Neural progenitor cell (in vitro differentiated cells): Measurements from ENCODE around the gene WDR36. TPM values are rescaled to one million over a fixed set of nuclear protein-coding genes. Genes with fewer than 3 reads are reported as not detected.

Experiments
- DNase-seq: peaks from one replicate; pipeline ENCODE4 v3.0.0-alpha.2; 2016; ENCODE audit warnings: low spot score
- H2AFZ ChIP-seq: fragments of 200-600 bp; sonication (generic); replicated peaks from 2 replicates; pipeline ENCODE4 v1.6.1; 2016; ENCODE audit warnings: antibody characterized with exemption
- H3F3A ChIP-seq: fragments of 200-600 bp; sonication (generic); 2 replicates; pipeline ENCODE4 v1.6.1; 2016; ENCODE audit warnings: antibody characterized with exemption, low read depth
- H3K27ac ChIP-seq: fragments of 200-600 bp; sonication (generic); 2 replicates; pipeline ENCODE4 v1.5.1; 2016; ENCODE audit warnings: mild to moderate bottlenecking
- H3K27me3 ChIP-seq: fragments of 200-600 bp; sonication (generic); 2 replicates; pipeline ENCODE4 v1.6.1; 2016; ENCODE audit warnings: mild to moderate bottlenecking, moderate library complexity
- H3K36me3 ChIP-seq: fragments of 200-600 bp; sonication (generic); 2 replicates; pipeline ENCODE4 v1.5.1; 2016
- H3K4me1 ChIP-seq: fragments of 200-600 bp; sonication (generic); 2 replicates; pipeline ENCODE4 v1.6.1; 2016; ENCODE audit warnings: mixed run types
- H3K4me2 ChIP-seq: fragments of 200-600 bp; sonication (generic); 2 replicates; pipeline ENCODE4 v1.6.1; 2016
- H3K4me3 ChIP-seq: fragments of 200-600 bp; sonication (generic); 2 replicates; pipeline ENCODE4 v1.5.1; 2016
- H3K79me2 ChIP-seq: fragments of 200-600 bp; sonication (generic); 2 replicates; pipeline ENCODE4 v1.6.1; 2016; ENCODE audit warnings: low read depth
- H3K9ac ChIP-seq: fragments of 200-600 bp; sonication (generic); 2 replicates; pipeline ENCODE4 v1.6.1; 2016
- H3K9me3 ChIP-seq: fragments of 200-600 bp; sonication (generic); 2 replicates; pipeline ENCODE4 v1.5.1; 2016; ENCODE audit warnings: low read depth
- H4K20me1 ChIP-seq: fragments of 200-600 bp; sonication (generic); 2 replicates; pipeline ENCODE4 v1.6.1; 2016; ENCODE audit warnings: low read depth
- H3K27ac Mint-ChIP-seq: 3 replicates; pipeline ENCODE4 v1.8.0; 2021; ENCODE audit warnings: mixed read lengths
- H3K27me3 Mint-ChIP-seq: 2 replicates; pipeline ENCODE4 v1.8.0; 2022; ENCODE audit warnings: low read depth, mild to moderate bottlenecking, inconsistent platforms, moderate library complexity, mixed read lengths; ENCODE audit not compliant: insufficient read depth
- H3K36me3 Mint-ChIP-seq: 3 replicates; pipeline ENCODE4 v1.8.0; 2021; ENCODE audit warnings: mixed read lengths
- H3K4me1 Mint-ChIP-seq: 3 replicates; pipeline ENCODE4 v1.8.0; 2021; ENCODE audit warnings: mixed read lengths
- H3K4me3 Mint-ChIP-seq: 3 replicates; pipeline ENCODE4 v1.8.0; 2021; ENCODE audit warnings: mild to moderate bottlenecking, moderate library complexity, mixed read lengths
- H3K9me3 Mint-ChIP-seq: 3 replicates; pipeline ENCODE4 v1.8.0; 2020; ENCODE audit warnings: mixed read lengths
- EZH2 ChIP-seq: fragments of 200-600 bp; sonication (generic); IDR thresholded peaks from 2 replicates; pipeline ENCODE4 v1.6.1; 2017; ENCODE audit warnings: antibody characterized with exemption, mild to moderate bottlenecking, moderate library complexity
- EZH2phosphoT487 ChIP-seq: fragments of 200-600 bp; sonication (generic); IDR thresholded peaks from 2 replicates; pipeline ENCODE4 v1.6.1; 2017; ENCODE audit warnings: antibody characterized with exemption
- total RNA-seq: library from RNA; depleted of rRNA; stranded (reverse); fragments of >200 nt; gene quantifications from 2 replicates; pipeline ENCODE4 v1.2.3, GENCODE V29; 2015; ENCODE audit warnings: low replicate concordance
- TF ChIP-seq, protein P1 (sequence below): fragments of 200-600 bp; sonication (generic); IDR thresholded peaks from 2 replicates; pipeline ENCODE4 v1.5.1; 2017; ENCODE audit warnings: antibody characterized with exemption, mild to moderate bottlenecking

Gene WDR36
- total RNA-seq, 1 donor from 2014 or later: 60.1 TPM

DNA sequence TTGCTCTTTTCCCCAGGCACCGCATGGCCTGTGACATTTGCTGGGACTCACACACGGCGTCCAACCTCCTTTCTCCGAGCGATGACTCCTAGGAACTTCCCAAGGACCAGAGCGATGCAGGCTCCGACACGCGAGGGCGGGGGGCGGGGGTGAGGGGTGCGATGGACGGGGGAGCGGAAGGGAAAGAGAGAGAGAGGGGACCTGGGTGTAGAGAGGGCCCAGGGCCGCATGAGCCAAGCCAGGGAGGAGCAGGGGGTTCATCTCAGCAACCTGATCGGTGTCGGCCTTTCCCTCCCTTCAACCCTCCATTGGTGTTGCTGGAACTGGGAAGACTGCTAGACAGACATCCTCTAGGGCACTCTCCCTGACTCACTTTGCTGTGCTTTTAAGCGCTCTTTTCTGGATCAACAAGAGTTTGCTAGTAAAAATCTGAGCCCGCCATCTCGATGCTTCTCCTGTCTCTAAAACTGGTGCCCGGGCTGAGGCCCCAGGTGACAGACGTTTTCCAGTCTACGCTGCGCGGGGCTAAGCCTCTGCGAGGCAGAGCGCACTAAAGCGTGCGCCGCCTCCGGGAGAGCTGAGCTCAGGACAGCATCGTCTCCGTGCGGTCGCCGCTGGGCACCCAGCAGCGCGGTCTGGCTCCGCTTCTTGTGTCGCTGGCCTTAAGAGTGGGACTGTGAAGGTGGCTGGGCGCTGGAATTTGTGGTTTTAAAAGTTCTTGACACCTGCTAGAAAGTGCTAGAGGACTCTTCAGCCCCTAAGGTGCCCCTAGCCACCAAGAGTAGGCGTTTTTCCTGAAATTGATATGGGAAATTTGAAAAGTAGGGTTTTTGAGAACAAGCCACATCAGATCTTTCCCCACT is 21.6 kb upstream of the WDR36 start:
- Histone ChIP-seq H3K4me1 (no peaks in the 10 kb centered on the region), H3K79me2 (no peaks in the 10 kb centered on the region), H3K4me2 (peak overlapping the region; percentile 79), H4K20me1 (peaks cover 13% of the 10 kb centered on the region), H3K36me3 (no peaks in the 10 kb centered on the region), H3K9ac (no peak overlapping the region), H3K27me3 (peaks cover 86% of the 10 kb centered on the region), H2AFZ (peak overlapping the region; percentile 93), H3F3A (peaks cover 4% of the 10 kb centered on the region), H3K27ac (no peak overlapping the region), H3K9me3 (no peaks in the 10 kb centered on the region), H3K4me3 (peak overlapping the region; percentile 42)
- Mint-ChIP-seq H3K4me3 (peak overlapping the region; percentile 82), H3K9me3 (no peaks in the 10 kb centered on the region), H3K27me3 (peaks cover 42% of the 10 kb centered on the region), H3K27ac (no peak overlapping the region), H3K36me3 (no peaks in the 10 kb centered on the region), H3K4me1 (peaks cover 10% of the 10 kb centered on the region)
- peak; percentile 90 for DNase-seq
- TF ChIP-seq EZH2 (peak; percentile 78), EZH2phosphoT487 (peak; percentile 70)
- TF ChIP-seq, protein P1, sequence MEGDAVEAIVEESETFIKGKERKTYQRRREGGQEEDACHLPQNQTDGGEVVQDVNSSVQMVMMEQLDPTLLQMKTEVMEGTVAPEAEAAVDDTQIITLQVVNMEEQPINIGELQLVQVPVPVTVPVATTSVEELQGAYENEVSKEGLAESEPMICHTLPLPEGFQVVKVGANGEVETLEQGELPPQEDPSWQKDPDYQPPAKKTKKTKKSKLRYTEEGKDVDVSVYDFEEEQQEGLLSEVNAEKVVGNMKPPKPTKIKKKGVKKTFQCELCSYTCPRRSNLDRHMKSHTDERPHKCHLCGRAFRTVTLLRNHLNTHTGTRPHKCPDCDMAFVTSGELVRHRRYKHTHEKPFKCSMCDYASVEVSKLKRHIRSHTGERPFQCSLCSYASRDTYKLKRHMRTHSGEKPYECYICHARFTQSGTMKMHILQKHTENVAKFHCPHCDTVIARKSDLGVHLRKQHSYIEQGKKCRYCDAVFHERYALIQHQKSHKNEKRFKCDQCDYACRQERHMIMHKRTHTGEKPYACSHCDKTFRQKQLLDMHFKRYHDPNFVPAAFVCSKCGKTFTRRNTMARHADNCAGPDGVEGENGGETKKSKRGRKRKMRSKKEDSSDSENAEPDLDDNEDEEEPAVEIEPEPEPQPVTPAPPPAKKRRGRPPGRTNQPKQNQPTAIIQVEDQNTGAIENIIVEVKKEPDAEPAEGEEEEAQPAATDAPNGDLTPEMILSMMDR: peak; percentile 25

DNA sequence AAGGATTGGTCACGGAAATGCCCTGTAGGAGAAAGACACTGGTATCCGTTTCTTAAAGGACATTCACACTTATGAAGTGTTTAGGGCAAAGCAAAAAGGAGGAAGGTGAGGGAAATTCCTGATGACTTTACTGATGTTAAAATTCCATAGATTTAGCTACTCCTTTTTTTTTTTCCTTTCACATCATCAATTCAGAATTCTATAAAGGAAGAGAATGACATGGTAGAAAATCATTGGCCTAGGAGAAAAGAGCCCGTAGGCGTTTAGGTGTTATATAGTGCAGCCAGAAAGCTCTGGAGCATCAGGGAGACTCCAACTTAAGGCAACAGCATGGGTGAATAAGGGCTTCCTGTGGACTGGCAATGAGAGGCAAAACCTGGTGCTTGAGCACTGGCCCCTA is 20.7 kb upstream of the WDR36 start, which contains the start of gene TSLP:
TSS of gene TSLP (plus strand) at position 301 of the 400 bp plus-strand sequence. CDS start 178 bp downstream, outside the sequence.
- H3K9me3 ChIP-seq: no peaks in the 10 kb centered on the region
- H2AFZ ChIP-seq: peak within 1 kb of the TSS; percentile 93
- peak within 1 kb of the TSS; percentile 42 for H3K4me3 ChIP-seq
- Mint-ChIP-seq H3K36me3 (no peaks in the 10 kb centered on the region), H3K27ac (no peak within 1 kb of the TSS), H3K4me3 (peak within 1 kb of the TSS; percentile 91), H3K4me1 (peaks cover 10% of the 10 kb centered on the region), H3K9me3 (no peaks in the 10 kb centered on the region), H3K27me3 (peaks cover 44% of the 10 kb centered on the region)
- no peaks in the 10 kb centered on the region for H3K36me3 ChIP-seq
- TF ChIP-seq EZH2 (peak; percentile 21), EZH2phosphoT487 (no peak)
- TF ChIP-seq, protein P1: no peak
- peaks cover 13% of the 10 kb centered on the region for H4K20me1 ChIP-seq
- no peaks in the 10 kb centered on the region for H3K4me1 ChIP-seq
- no peak for DNase-seq
- H3K79me2 ChIP-seq: no peaks in the 10 kb centered on the region
- H3K9ac ChIP-seq: no peak within 1 kb of the TSS
- H3K27me3 ChIP-seq: peaks cover 95% of the 10 kb centered on the region
- peaks cover 4% of the 10 kb centered on the region for H3F3A ChIP-seq
- peak within 1 kb of the TSS; percentile 79 for H3K4me2 ChIP-seq
- H3K27ac ChIP-seq: no peak within 1 kb of the TSS

GRCh38 chr5:111072949-111073682 is 19.0 kb upstream of the WDR36 start:
- DNase-seq: peak; percentile 74
- Histone ChIP-seq H3K79me2 (no peaks in the 10 kb centered on the region), H3K27me3 (peaks cover 83% of the 10 kb centered on the region), H3K27ac (no peak overlapping the region), H3F3A (peaks cover 4% of the 10 kb centered on the region), H3K36me3 (no peaks in the 10 kb centered on the region), H3K4me3 (peak overlapping the region; percentile 51), H3K4me1 (no peaks in the 10 kb centered on the region), H3K9me3 (no peaks in the 10 kb centered on the region), H2AFZ (peak overlapping the region; percentile 86), H3K9ac (no peak overlapping the region), H3K4me2 (peak overlapping the region; percentile 82), H4K20me1 (peaks cover 13% of the 10 kb centered on the region)
- TF ChIP-seq, protein P1: no peak
- peak; percentile 73 for TF ChIP-seq EZH2
- Mint-ChIP-seq H3K27ac (no peak overlapping the region), H3K9me3 (no peaks in the 10 kb centered on the region), H3K27me3 (peaks cover 44% of the 10 kb centered on the region), H3K4me1 (peaks cover 10% of the 10 kb centered on the region), H3K36me3 (no peaks in the 10 kb centered on the region), H3K4me3 (peak overlapping the region; percentile 91)
